ENCODE results near the gene YIPF2.

DNA sequence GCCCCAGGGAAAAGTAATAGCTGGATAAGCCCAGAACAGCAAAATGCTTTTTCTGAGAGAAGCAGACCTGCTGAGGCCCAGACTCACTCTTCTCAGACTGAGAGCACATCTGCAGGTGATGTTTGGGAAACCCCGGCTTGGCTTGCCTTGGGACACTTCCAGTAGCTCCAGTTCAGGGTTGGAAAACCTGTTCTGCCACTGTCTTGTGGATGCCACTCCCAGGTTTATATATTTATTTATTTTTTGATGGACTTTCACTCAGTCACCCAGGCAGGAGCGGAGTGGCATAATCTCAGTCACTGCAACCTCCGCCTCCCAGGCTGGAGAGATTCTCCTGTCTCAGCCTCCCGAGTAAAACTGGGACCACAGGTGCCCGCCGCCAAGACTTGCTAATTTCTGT is 24.4 kb upstream of the YIPF2 start:
- TF ChIP-seq CTCF (IDR thresholded peaks at IDR 0.05): no peak
- no peak for TF ChIP-seq RFX5 (IDR thresholded peaks at IDR 0.05; ENCODE audit: low read length)
- TF ChIP-seq, protein P1, sequence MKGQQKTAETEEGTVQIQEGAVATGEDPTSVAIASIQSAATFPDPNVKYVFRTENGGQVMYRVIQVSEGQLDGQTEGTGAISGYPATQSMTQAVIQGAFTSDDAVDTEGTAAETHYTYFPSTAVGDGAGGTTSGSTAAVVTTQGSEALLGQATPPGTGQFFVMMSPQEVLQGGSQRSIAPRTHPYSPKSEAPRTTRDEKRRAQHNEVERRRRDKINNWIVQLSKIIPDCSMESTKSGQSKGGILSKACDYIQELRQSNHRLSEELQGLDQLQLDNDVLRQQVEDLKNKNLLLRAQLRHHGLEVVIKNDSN (IDR thresholded peaks at IDR 0.05; ENCODE audit: borderline replicate concordance, low read depth): no peak
- no peak for TF ChIP-seq MXI1 (IDR thresholded peaks at IDR 0.05; ENCODE audit: low read depth, low read length)
- no peak for TF ChIP-seq GABPA (IDR thresholded peaks at IDR 0.05; ENCODE audit: low read depth)
- no peak for TF ChIP-seq FOXM1 (IDR thresholded peaks at IDR 0.05; ENCODE audit: low read depth)
- no peak for TF ChIP-seq EP300 (IDR thresholded peaks at IDR 0.05; ENCODE audit: borderline replicate concordance in 1 of 2, low read depth in 1 of 2, low read length in 1 of 2)
- no peak for TF ChIP-seq CHD2 (IDR thresholded peaks at IDR 0.05; ENCODE audit: low read length, partially characterized antibody)
- TF ChIP-seq REST (IDR thresholded peaks at IDR 0.05; ENCODE audit: low read depth, low read length): no peak
- TF ChIP-seq YY1 (IDR thresholded peaks at IDR 0.05; ENCODE audit: low read depth): no peak
